Spleen (tissue), 7 donors: Measurements from ENCODE around the gene ZNF227.
"Not testable (repeated sequence)": the region's sequence is repeated elsewhere in the genome, so short reads cannot be mapped to it uniquely, and the experiment has no call there.

Experiments
- POLR2A ChIP-seq, 3 donors: fragments of 450-650 bp; IDR thresholded peaks; one replicate each; pipeline ENCODE4 v1.5.1; 2017; ENCODE audit warnings: antibody characterized with exemption in 3 of 3, mild to moderate bottlenecking in 1 of 3
- TF ChIP-seq, protein P1 (sequence below), 11 experiments: fragments of 200-600 bp in 7 of 11; fragments of 450-650 bp in 4 of 11; sonication (generic) in 4 of 11; IDR thresholded peaks in 8 of 11; conservative IDR thresholded peaks in 3 of 11; 1 replicate in 7 of 11; 2 replicates in 4 of 11; pipeline versions ENCODE4 v1.4.0 to v1.8.0; 2016 to 2021; ENCODE audit warnings: antibody characterized with exemption in 11 of 11, inconsistent platforms in 4 of 11, mild to moderate bottlenecking in 1 of 11
- donor health status: DM: no; HTN: no; CAD: no; lungs with moderate emphysema.
- donor health status: DM: no; HTN: no; CAD: no.
- donor health status: DM: no; HTN: no; CAD: no.

DNA sequence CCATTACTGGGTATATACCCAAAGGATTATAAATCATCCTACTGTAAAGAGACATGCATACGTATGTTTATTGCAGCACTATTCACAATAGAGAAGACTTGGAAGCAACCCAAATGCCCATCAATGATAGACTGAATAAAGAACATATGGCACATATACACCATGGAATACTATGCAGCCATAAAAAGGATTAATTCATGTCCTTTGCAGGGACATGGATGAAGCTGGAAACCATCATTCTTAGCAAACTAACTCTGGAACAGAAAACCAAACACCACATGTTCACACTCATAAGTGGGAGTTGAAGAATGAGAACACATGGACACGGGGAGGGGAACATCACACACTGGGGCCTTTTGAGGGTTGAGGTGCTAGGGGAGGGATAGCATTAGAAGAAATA lies 41.1 kb downstream of the ZNF227 start:
- TF ChIP-seq, protein P1, sequence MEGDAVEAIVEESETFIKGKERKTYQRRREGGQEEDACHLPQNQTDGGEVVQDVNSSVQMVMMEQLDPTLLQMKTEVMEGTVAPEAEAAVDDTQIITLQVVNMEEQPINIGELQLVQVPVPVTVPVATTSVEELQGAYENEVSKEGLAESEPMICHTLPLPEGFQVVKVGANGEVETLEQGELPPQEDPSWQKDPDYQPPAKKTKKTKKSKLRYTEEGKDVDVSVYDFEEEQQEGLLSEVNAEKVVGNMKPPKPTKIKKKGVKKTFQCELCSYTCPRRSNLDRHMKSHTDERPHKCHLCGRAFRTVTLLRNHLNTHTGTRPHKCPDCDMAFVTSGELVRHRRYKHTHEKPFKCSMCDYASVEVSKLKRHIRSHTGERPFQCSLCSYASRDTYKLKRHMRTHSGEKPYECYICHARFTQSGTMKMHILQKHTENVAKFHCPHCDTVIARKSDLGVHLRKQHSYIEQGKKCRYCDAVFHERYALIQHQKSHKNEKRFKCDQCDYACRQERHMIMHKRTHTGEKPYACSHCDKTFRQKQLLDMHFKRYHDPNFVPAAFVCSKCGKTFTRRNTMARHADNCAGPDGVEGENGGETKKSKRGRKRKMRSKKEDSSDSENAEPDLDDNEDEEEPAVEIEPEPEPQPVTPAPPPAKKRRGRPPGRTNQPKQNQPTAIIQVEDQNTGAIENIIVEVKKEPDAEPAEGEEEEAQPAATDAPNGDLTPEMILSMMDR (IDR thresholded peaks at IDR 0.05 in 8 of 11, conservative IDR thresholded peaks at IDR 0.05 in 3 of 11): not testable (repeated sequence)
- not testable (repeated sequence) for TF ChIP-seq POLR2A (IDR thresholded peaks at IDR 0.05)
